Parathyroid adenoma (tissue), 2 donors: ENCODE data around the gene TMEM120B.

Experiments used
- H2AFZ ChIP-seq: fragments of 300-600 bp; sonication (generic); one replicate; pipeline ENCODE4 v1.7.0; 2017; ENCODE audit warnings: antibody characterized with exemption, mild to moderate bottlenecking
- H3K27ac ChIP-seq: fragments of 300-600 bp; sonication (generic); one replicate; pipeline ENCODE4 v1.7.0; 2017
- H3K27me3 ChIP-seq: fragments of 300-600 bp; sonication (generic); one replicate; pipeline ENCODE4 v1.7.0; 2017; ENCODE audit warnings: low read length; ENCODE audit not compliant: control insufficient read depth, insufficient read depth
- H3K36me3 ChIP-seq: fragments of 300-600 bp; sonication (generic); one replicate; pipeline ENCODE4 v1.7.0; 2017; ENCODE audit warnings: low read length; ENCODE audit not compliant: control insufficient read depth, insufficient read depth
- H3K4me1 ChIP-seq: fragments of 300-600 bp; sonication (generic); one replicate; pipeline ENCODE4 v1.7.0; 2017; ENCODE audit warnings: control low read depth
- H3K4me2 ChIP-seq: fragments of 300-600 bp; sonication (generic); one replicate; pipeline ENCODE4 v1.7.0; 2017; ENCODE audit warnings: low read length
- H3K4me3 ChIP-seq: fragments of 300-600 bp; sonication (generic); one replicate; pipeline ENCODE4 v1.7.0; 2017; ENCODE audit warnings: low read depth, low read length
- H3K79me2 ChIP-seq: fragments of 300-600 bp; sonication (generic); one replicate; pipeline ENCODE4 v1.7.0; 2017; ENCODE audit warnings: control low read depth
- H3K9ac ChIP-seq: fragments of 300-600 bp; sonication (generic); one replicate; pipeline ENCODE4 v1.7.0; 2017; ENCODE audit warnings: mild to moderate bottlenecking
- H3K9me3 ChIP-seq: fragments of 300-600 bp; sonication (generic); one replicate; pipeline ENCODE4 v1.7.0; 2017; ENCODE audit warnings: low read length; ENCODE audit not compliant: control insufficient read depth
- CTCF ChIP-seq: fragments of 300-600 bp; sonication (generic); IDR thresholded peaks from one replicate; pipeline ENCODE4 v1.7.0; 2017; ENCODE audit warnings: antibody characterized with exemption, mild to moderate bottlenecking
- donor health status: primary hyperparathyroidism.

Gene TMEM120B

GRCh38 chr12:121823101-121823726 lies 110.7 kb downstream of the TMEM120B start:
- H3K4me2 ChIP-seq = no peak overlapping the region
- H3K4me3 ChIP-seq = no peak overlapping the region
- H2AFZ ChIP-seq = no peak overlapping the region
- H3K79me2 ChIP-seq = peaks cover 10% of the 10 kb centered on the region
- no peaks in the 10 kb centered on the region for H3K9me3 ChIP-seq
- H3K9ac ChIP-seq = no peak overlapping the region
- H3K27me3 ChIP-seq = no peaks in the 10 kb centered on the region
- no peak for TF ChIP-seq CTCF
- H3K36me3 ChIP-seq = no peaks in the 10 kb centered on the region
- no peak overlapping the region for H3K27ac ChIP-seq
- H3K4me1 ChIP-seq = no peaks in the 10 kb centered on the region

- Histone ChIP-seq H3K4me1 (no peaks in the 10 kb centered on the region), H3K4me2 (no peak overlapping the region), H3K27ac (no peak overlapping the region), H3K4me3 (no peak overlapping the region), H2AFZ (no peak overlapping the region), H3K9ac (no peak overlapping the region), H3K9me3 (no peaks in the 10 kb centered on the region), H3K36me3 (no peaks in the 10 kb centered on the region), H3K79me2 (peaks cover 10% of the 10 kb centered on the region), H3K27me3 (no peaks in the 10 kb centered on the region)
- no peak for TF ChIP-seq CTCF
Observed at GRCh38 chr12:121823727-121824115, 111.2 kb downstream of the TMEM120B start.

- H3K4me2 ChIP-seq = no peak overlapping the region
- no peaks in the 10 kb centered on the region for H3K4me1 ChIP-seq
- no peaks in the 10 kb centered on the region for H3K27me3 ChIP-seq
- TF ChIP-seq CTCF = no peak
- no peak overlapping the region for H3K27ac ChIP-seq
- H3K4me3 ChIP-seq = no peak overlapping the region
- no peaks in the 10 kb centered on the region for H3K9me3 ChIP-seq
- no peak overlapping the region for H2AFZ ChIP-seq
- no peak overlapping the region for H3K9ac ChIP-seq
- H3K36me3 ChIP-seq = no peaks in the 10 kb centered on the region
- H3K79me2 ChIP-seq = peaks cover 3% of the 10 kb centered on the region
Observed at GRCh38 chr12:121825041-121825523, 112.5 kb downstream of the TMEM120B start.

GRCh38 chr12:121826318-121827150 lies 114.0 kb downstream of the TMEM120B start:
- Histone ChIP-seq H3K36me3 (no peaks in the 10 kb centered on the region), H3K27me3 (no peaks in the 10 kb centered on the region), H2AFZ (no peak overlapping the region)

More at GRCh38 chr12:121826318-121827150, 114.0 kb downstream of the TMEM120B start:
- no peak overlapping the region for H3K9ac ChIP-seq
- TF ChIP-seq CTCF = no peak
- H3K79me2 ChIP-seq = peaks cover 2% of the 10 kb centered on the region
- no peak overlapping the region for H3K4me3 ChIP-seq
- no peak overlapping the region for H3K27ac ChIP-seq
- no peaks in the 10 kb centered on the region for H3K4me1 ChIP-seq
- H3K4me2 ChIP-seq = no peak overlapping the region
- no peaks in the 10 kb centered on the region for H3K9me3 ChIP-seq
